RWPE1 (cell line): ENCODE results near the gene DPH6.

Experiments used
- CTCF ChIA-PET: fragments of 350-600 bp; sonication (Branson Sonifier 250); formaldehyde crosslinking; extraction: SDS; loops from one replicate; lab custom pipeline; 2021; lab: Yijun Ruan, JAX
- POLR2A ChIA-PET: fragments of 400-600 bp; formaldehyde crosslinking; extraction: SDS; loops from one replicate; lab custom pipeline; 2020; ENCODE audit warnings: antibody characterized with exemption; ENCODE audit not compliant: low non-redundant PET; lab: Yijun Ruan, JAX
- DNase-seq: peaks from one replicate; pipeline ENCODE4 v3.0.0; 2012; ENCODE audit warnings: low spot score
- H3K27ac ChIP-seq: fragments of 450-650 bp; 2 replicates; pipeline ENCODE4 v1.5.1; 2017
- CTCF ChIP-seq: fragments of 450-650 bp; conservative IDR thresholded peaks from 2 replicates; pipeline ENCODE4 v1.5.1; 2017; ENCODE audit warnings: low read depth, mild to moderate bottlenecking

The DPH6 gene

GRCh38 chr15:35566991-35567390 is 21.0 kb upstream of the DPH6 start:
- CTCF ChIA-PET = no interaction called here
- DNase-seq = no peak
- no peak overlapping the region for H3K27ac ChIP-seq
- TF ChIP-seq CTCF = no peak
- POLR2A ChIA-PET = no interaction called here

- POLR2A ChIA-PET = no interaction called here
- no peak for TF ChIP-seq CTCF
- CTCF ChIA-PET = no interaction called here
- DNase-seq = no peak
- no peak overlapping the region for H3K27ac ChIP-seq
Measured at GRCh38 chr15:35565901-35566300, 19.9 kb upstream of the DPH6 start.

DNA sequence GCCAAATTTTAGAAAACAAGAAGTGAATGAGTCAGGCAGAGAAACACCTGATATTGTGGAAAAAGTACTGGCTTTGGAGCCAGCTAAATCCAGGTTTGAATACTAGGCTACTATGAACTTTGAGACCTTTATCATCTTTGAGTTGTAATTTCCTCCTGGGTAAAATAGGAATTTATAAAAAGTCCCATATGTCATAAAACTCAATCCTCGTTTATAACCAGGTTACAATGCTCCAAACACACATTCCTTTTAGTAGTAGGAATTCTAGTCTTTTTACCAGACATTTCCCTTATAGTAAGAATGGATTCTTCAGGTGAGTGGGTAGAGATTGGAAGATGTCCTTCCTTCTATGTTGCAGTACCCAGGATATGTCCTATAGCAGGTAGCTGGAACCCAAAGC is 16.7 kb upstream of the DPH6 start:
- ChIA-PET CTCF (no interaction called here), POLR2A (no interaction called here)
- TF ChIP-seq CTCF = no peak
- DNase-seq = no peak
- H3K27ac ChIP-seq = no peak overlapping the region

DNA sequence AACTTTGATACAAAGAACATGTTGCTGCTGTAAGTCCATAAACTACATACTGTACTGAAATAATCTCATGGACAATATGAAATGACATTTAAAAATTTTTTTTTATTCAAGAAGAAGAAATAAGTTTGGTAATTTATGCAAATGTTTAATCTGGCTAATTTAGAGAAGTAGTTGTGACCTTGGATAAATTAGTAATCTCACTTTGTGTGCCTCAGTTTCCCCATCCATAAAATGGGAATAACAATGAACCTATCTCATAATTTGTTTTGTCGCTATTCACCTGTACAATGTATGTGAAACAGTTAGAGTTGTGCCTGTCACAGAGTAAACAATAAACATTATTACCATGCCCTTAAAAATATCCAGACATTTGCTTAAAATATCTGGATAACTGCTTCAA is 15.3 kb upstream of the DPH6 start:
- ChIA-PET CTCF (no interaction called here), POLR2A (no interaction called here)
- no peak for DNase-seq
- no peak for TF ChIP-seq CTCF
- no peak overlapping the region for H3K27ac ChIP-seq

- ChIA-PET POLR2A (no interaction called here), CTCF (no interaction called here)
- H3K27ac ChIP-seq = no peak overlapping the region
- no peak for DNase-seq
- no peak for TF ChIP-seq CTCF
Measured at GRCh38 chr15:35560870-35561269, 14.9 kb upstream of the DPH6 start.

DNA sequence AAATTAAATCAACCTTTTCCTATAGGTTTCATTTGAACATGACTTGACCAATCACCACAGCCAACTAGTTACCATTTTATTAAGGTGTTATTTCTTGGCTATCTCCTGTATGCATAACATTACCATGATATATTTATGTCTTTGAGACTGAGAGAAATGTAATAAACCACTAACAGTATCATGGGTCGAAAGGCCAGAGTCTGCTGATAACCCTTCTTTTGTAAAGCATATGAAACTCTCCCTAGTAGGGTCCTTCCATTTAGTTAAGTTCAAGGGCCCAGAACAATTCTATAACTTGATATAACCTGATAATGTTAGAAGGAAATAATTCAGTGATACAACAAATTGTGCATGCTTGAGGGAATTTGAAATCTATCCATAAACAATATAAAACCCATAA is 14.3 kb upstream of the DPH6 start:
- DNase-seq = no peak
- ChIA-PET CTCF (no interaction called here), POLR2A (no interaction called here)
- TF ChIP-seq CTCF = no peak
- no peak overlapping the region for H3K27ac ChIP-seq

DNA sequence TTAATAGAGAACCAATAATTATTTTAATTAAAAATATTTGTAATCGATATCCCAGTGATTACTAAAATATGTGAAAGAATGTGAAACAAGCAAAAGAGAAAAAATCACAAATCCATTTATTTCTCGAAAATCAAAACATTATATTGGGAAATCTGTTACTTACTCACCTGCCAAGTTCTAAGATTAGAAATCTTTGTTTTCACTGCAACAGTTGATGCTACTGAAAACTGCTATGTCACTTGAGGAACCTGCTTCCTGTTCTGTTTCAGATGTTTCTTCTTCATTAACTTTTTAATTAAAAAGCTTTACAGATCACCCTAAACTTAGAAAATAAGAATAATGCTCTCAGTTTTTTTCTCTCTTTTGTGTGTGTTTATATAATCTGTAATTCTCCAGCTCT is 13.7 kb upstream of the DPH6 start:
- POLR2A ChIA-PET = no interaction called here
- CTCF ChIA-PET = no interaction called here
- no peak overlapping the region for H3K27ac ChIP-seq
- DNase-seq = no peak
- TF ChIP-seq CTCF = no peak
